WTC11 (cell line): ENCODE data around the gene ARMC7.

Experiments
- CTCF ChIP-seq: fragments of 200-600 bp; IDR thresholded peaks from 2 replicates; pipeline ENCODE4 v1.8.0; 2022; ENCODE audit warnings: antibody characterized with exemption
- ETV6 ChIP-seq: sonication (generic); formaldehyde crosslinking; IDR thresholded peaks from 2 replicates; pipeline ENCODE4 v1.8.1; 2022; ENCODE audit warnings: mild to moderate bottlenecking, missing genetic modification reagents

- no peak for TF ChIP-seq CTCF
- TF ChIP-seq ETV6: no peak; the same call in none of the 2 replicates
Observed at GRCh38 chr17:75087558-75088453, 22.0 kb upstream of the ARMC7 start, which contains the start of gene SLC16A5.
